Activated CD4-positive, alpha-beta memory T cell treated with anti-CD3 and anti-CD28 coated beads for 36 hours (primary cell): Measurements from ENCODE around the gene TMEM52. TPM values are rescaled to one million over a fixed set of nuclear protein-coding genes. Genes with fewer than 3 reads are reported as not detected.

Experiments
- CTCF ChIA-PET: fragments of 350-600 bp; sonication (Branson Sonifier 250); formaldehyde crosslinking; loops from one replicate; lab custom pipeline; 2021; ENCODE audit warnings: antibody characterized with exemption, inconsistent platforms; lab: Charles Lee
- POLR2A ChIA-PET: fragments of 350-600 bp; sonication (Branson Sonifier 250); formaldehyde crosslinking; loops from one replicate; lab custom pipeline; 2021; ENCODE audit warnings: antibody characterized with exemption; lab: Charles Lee
- DNase-seq: peaks from one replicate; pipeline ENCODE4 v3.0.0-alpha.2; 2020
- H3K27ac Mint-ChIP-seq: one replicate; pipeline ENCODE4 v1.8.0; 2021; ENCODE audit warnings: mixed read lengths
- H3K27me3 Mint-ChIP-seq: one replicate; pipeline ENCODE4 v1.8.0; 2021; ENCODE audit warnings: mixed read lengths
- H3K36me3 Mint-ChIP-seq: one replicate; pipeline ENCODE4 v1.8.0; 2021; ENCODE audit warnings: mixed read lengths
- H3K4me1 Mint-ChIP-seq: one replicate; pipeline ENCODE4 v1.8.0; 2021; ENCODE audit warnings: low read depth, mixed read lengths
- H3K4me3 Mint-ChIP-seq: one replicate; pipeline ENCODE4 v1.8.0; 2021; ENCODE audit warnings: mild to moderate bottlenecking, mixed read lengths
- H3K9me3 Mint-ChIP-seq: one replicate; pipeline ENCODE4 v1.8.0; 2021; ENCODE audit warnings: mixed read lengths
- intact Hi-C: fragments of 100-400 bp; cut with micrococcal nuclease; formaldehyde crosslinking; loops from one replicate; pipeline ENCODE4 v1.15.1; 2023
- total RNA-seq, 2 experiments: library from RNA; stranded (reverse); gene quantifications; one replicate each; pipeline ENCODE4 v1.2.3, GENCODE V29; 2021

Gene TMEM52
- total RNA-seq, 2 experiments from 2014 or later: 0.33 to 0.34 TPM

DNA sequence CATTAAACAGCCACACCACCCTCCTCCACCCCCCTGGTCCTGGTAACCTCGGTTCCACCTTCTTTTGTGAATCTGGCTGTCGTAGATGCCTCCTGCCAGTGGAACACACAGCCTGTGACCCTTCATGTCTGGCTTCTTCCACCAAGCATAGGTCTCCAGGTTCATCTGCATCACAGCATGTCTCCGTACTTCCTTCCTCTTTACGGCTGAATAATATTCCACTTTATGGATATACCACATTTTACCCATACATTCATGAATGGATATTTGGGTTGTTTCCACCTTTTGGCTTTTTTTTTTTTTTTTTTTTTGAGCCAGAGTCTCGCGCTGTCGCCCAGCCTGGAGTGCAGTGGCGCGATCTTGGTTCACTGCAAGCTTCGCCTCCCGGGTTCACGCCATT, 15.9 kb downstream of the TMEM52 start:
- ChIA-PET CTCF (no interaction called here), POLR2A (no interaction called here)
- no peaks in the 10 kb centered on the region for H3K9me3 Mint-ChIP-seq
- H3K36me3 Mint-ChIP-seq: no peaks in the 10 kb centered on the region
- no peak overlapping the region for H3K4me3 Mint-ChIP-seq
- intact Hi-C loops: no loop called here
- H3K27me3 Mint-ChIP-seq: no peaks in the 10 kb centered on the region
- no peak overlapping the region for H3K27ac Mint-ChIP-seq
- peaks cover 4% of the 10 kb centered on the region for H3K4me1 Mint-ChIP-seq
- no peak for DNase-seq

DNA sequence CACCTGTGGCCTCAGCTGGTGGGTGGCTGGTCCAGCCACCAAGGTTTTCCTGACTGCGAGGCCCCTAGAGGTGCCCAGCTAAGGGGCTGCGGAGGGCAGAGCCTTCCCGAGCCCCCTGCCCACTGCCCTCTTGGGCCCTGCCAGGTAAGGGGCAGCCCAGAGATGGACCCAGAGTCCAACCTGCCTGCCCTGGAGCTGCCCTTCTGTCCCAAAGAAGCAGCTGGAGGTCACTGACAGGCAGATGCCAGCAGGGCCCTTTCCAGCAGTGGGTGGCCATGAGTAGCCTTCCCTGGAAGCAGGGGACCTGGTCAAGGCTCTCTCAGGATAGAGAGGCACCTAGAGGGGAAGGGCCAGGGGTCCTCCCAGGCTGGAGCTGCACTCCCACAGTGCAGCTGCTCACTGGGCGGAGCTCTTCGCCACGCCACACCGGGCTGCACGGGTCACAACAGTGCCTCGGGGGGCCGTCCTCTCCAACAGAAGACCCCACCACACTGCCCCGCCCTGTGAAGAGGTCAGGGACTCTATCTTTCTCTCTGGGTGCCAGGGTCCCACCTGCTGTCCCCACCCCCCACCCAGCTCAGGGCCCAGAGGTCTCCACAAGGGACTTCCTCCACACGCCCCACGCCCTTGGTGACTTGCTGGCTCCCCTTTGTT, 17.3 kb downstream of the TMEM52 start:
- H3K9me3 Mint-ChIP-seq: no peaks in the 10 kb centered on the region
- no peak overlapping the region for H3K27ac Mint-ChIP-seq
- ChIA-PET CTCF (interaction anchor here (0.6 kb wide), 1 partner anchor 21 kb away, joined by 3 read pairs; no protein-coding TSS in a partner anchor), POLR2A (no interaction called here)
- no peaks in the 10 kb centered on the region for H3K36me3 Mint-ChIP-seq
- H3K4me1 Mint-ChIP-seq: peaks cover 4% of the 10 kb centered on the region
- intact Hi-C loops: no loop called here
- H3K27me3 Mint-ChIP-seq: no peaks in the 10 kb centered on the region
- H3K4me3 Mint-ChIP-seq: no peak overlapping the region
- DNase-seq: no peak

- intact Hi-C loops: no loop called here
- H3K27ac Mint-ChIP-seq: no peak overlapping the region
- CTCF ChIA-PET: interaction anchor here (0.6 kb wide), 2 partner anchors 20 to 144 kb away, joined by 3 read pairs; no protein-coding TSS in a partner anchor
- no peak overlapping the region for H3K4me3 Mint-ChIP-seq
- peaks cover 1% of the 10 kb centered on the region for H3K4me1 Mint-ChIP-seq
- H3K9me3 Mint-ChIP-seq: no peaks in the 10 kb centered on the region
- no peaks in the 10 kb centered on the region for H3K36me3 Mint-ChIP-seq
- POLR2A ChIA-PET: no interaction called here
- H3K27me3 Mint-ChIP-seq: no peaks in the 10 kb centered on the region
- DNase-seq: no peak
These were observed 18.0 kb downstream of the TMEM52 start for GRCh38 chr1:1900883-1901640.

DNA sequence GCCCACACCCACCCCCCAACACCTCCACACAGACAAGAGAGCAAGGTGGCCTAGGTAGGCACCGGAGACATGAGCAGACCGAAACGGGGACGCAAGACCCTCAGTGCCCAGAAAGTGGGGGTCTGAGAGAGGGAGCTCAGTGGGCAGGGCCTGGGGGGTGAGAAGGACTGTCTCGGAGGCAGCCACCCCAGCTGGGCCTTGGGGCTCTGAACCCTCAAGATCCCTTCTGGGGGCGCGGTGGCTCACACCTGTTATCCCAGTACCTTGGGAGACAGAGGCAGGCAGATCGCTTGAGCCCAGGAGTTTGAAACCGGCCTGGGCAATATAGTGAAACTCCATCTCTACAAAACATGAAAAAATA, 19.1 kb downstream of the TMEM52 start:
- Mint-ChIP-seq H3K4me3 (no peak overlapping the region), H3K9me3 (no peaks in the 10 kb centered on the region), H3K27me3 (no peaks in the 10 kb centered on the region), H3K36me3 (no peaks in the 10 kb centered on the region), H3K4me1 (peaks cover 5% of the 10 kb centered on the region), H3K27ac (no peak overlapping the region)
- intact Hi-C loops: no loop called here
- ChIA-PET POLR2A (interaction anchor here (1.0 kb wide), 1 partner anchor 11 kb away, joined by 3 read pairs; no protein-coding TSS in a partner anchor), CTCF (interaction anchor here (4.1 kb wide), 1 partner anchor 7 kb away, joined by 39 read pairs; no protein-coding TSS in a partner anchor)
- DNase-seq: no peak

DNA sequence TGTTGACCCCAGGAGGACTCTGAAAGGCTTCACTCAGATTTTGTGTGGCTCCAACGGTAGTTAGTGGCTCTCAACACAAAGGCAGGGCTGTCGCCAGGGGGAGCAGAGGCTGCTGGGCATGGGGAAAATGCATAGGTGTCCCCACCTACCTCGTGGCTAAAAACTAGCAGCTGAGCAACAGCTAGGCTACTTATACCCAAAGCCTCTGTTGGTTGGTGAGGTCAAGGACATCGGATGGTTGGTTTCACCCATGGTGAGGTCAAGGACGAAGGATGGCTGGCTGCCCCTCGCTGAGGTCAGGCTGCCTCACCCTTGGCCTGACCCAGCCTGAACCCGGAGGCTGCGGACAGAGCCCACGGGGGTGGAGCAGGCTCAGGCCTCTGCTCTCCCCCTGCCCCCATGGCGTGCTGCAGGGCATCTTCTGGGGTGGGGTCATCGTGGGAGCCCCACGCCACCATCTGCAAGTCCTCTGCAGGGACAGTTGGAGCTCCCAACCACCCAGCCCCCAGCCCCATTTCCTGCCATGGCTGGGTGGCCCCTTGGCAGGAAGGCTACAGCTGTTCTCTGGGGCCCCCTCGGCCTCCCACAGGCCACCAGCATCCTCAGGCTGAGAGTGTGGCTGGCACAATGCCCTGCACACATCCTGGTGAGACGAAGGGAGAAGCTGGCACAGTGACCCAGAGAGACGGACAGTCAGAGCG, 19.7 kb downstream of the TMEM52 start:
- no peaks in the 10 kb centered on the region for H3K9me3 Mint-ChIP-seq

GRCh38 chr1:1898246-1898933, 20.7 kb downstream of the TMEM52 start:
- ChIA-PET CTCF (interaction anchor here (1.3 to 4.1 kb wide), 3 partner anchors 9 to 146 kb away, joined by 3 to 39 read pairs (median 4); no protein-coding TSS in a partner anchor), POLR2A (no interaction called here)
- no peaks in the 10 kb centered on the region for H3K36me3 Mint-ChIP-seq
- DNase-seq: no peak
- intact Hi-C loops: no loop called here
- no peak overlapping the region for H3K27ac Mint-ChIP-seq
- no peaks in the 10 kb centered on the region for H3K27me3 Mint-ChIP-seq
- H3K4me3 Mint-ChIP-seq: no peak overlapping the region
- peaks cover 14% of the 10 kb centered on the region for H3K4me1 Mint-ChIP-seq
- no peaks in the 10 kb centered on the region for H3K9me3 Mint-ChIP-seq

More for the DNA sequence above, 19.7 kb downstream of the TMEM52 start:
- Mint-ChIP-seq H3K4me1 (peaks cover 10% of the 10 kb centered on the region), H3K4me3 (no peak overlapping the region), H3K27me3 (no peaks in the 10 kb centered on the region), H3K27ac (no peak overlapping the region), H3K36me3 (no peaks in the 10 kb centered on the region)
- intact Hi-C loops: no loop called here
- CTCF ChIA-PET: interaction anchor here (1.3 to 4.1 kb wide), 3 partner anchors 8 to 145 kb away, joined by 3 to 39 read pairs (median 4); no protein-coding TSS in a partner anchor
- POLR2A ChIA-PET: interaction anchor here (1.0 kb wide), 1 partner anchor 11 kb away, joined by 3 read pairs; no protein-coding TSS in a partner anchor
- DNase-seq: no peak

DNA sequence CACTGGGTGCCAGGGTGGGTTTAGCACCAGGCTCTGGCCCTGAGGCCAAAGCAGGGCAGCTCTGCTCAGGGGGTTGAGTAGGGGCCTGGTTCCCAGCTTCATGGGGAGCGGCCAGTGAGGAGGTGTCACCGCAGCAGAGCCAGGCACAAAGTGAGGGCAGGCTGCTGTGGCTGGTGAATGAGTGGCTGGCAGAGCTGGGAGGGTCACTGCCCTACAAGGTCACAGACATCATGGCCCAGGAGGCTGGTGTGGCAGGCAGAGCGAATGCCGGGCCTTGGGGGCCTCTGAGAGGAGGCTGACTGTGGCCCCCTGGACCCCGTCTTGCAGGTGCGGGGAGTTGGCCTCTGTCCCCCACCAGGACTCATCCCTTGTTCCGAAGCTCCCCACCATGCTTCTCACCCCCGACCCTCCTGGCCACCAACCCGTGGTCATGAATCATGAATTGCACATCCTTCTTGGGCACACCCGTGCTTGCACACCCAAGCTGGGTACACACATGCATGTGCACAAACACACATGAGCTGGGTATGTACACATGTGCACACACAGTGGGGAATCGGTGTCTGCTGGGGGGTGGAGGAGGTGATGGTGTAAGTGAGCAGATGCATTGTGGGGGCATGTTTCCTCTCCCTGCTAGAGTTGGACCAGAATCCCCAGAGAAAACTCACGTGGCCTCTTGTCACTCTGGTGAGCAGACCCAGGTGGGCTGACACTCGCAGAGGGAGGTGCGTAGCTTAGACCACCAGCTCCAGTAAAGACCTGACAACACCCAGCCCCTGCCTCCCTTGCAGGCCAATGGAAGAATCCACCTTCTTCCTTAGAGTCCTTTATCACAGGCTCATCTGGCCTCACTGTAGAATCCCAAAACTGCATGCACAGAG, 23.4 kb downstream of the TMEM52 start:
- intact Hi-C loops: no loop called here
- no peaks in the 10 kb centered on the region for H3K9me3 Mint-ChIP-seq
- H3K27ac Mint-ChIP-seq: no peak overlapping the region
- H3K4me1 Mint-ChIP-seq: peaks cover 22% of the 10 kb centered on the region
- no peak overlapping the region for H3K4me3 Mint-ChIP-seq
- ChIA-PET POLR2A (no interaction called here), CTCF (interaction anchor here (1.4 to 2.1 kb wide), 2 partner anchors 10 to 13 kb away, joined by 5 to 12 read pairs; no protein-coding TSS in a partner anchor)
- no peaks in the 10 kb centered on the region for H3K27me3 Mint-ChIP-seq
- H3K36me3 Mint-ChIP-seq: no peaks in the 10 kb centered on the region
- DNase-seq: no peak

- Mint-ChIP-seq H3K4me3 (no peak overlapping the region), H3K4me1 (peaks cover 22% of the 10 kb centered on the region), H3K36me3 (no peaks in the 10 kb centered on the region), H3K27ac (no peak overlapping the region), H3K9me3 (no peaks in the 10 kb centered on the region), H3K27me3 (no peaks in the 10 kb centered on the region)
- CTCF ChIA-PET: interaction anchor here (1.4 to 2.1 kb wide), 2 partner anchors 11 to 14 kb away, joined by 5 to 12 read pairs; no protein-coding TSS in a partner anchor
- intact Hi-C loops: no loop called here
- no peak for DNase-seq
- POLR2A ChIA-PET: interaction anchor here (0.5 kb wide), 1 partner anchor 55 kb away, joined by 3 read pairs; no protein-coding TSS in a partner anchor
These were observed 24.0 kb downstream of the TMEM52 start for GRCh38 chr1:1895060-1895418.

- H3K4me3 Mint-ChIP-seq: no peak overlapping the region
- H3K9me3 Mint-ChIP-seq: no peaks in the 10 kb centered on the region
- ChIA-PET POLR2A (interaction anchor here (0.5 kb wide), 1 partner anchor 54 kb away, joined by 3 read pairs; no protein-coding TSS in a partner anchor), CTCF (interaction anchor here (1.4 to 2.1 kb wide), 2 partner anchors 11 to 14 kb away, joined by 5 to 12 read pairs; no protein-coding TSS in a partner anchor)
- no peaks in the 10 kb centered on the region for H3K27me3 Mint-ChIP-seq
- H3K4me1 Mint-ChIP-seq: peaks cover 22% of the 10 kb centered on the region
- H3K27ac Mint-ChIP-seq: no peak overlapping the region
- DNase-seq: no peak
- H3K36me3 Mint-ChIP-seq: no peaks in the 10 kb centered on the region
- intact Hi-C loops: no loop called here
These were observed 24.6 kb downstream of the TMEM52 start for GRCh38 chr1:1894354-1895059.

DNA sequence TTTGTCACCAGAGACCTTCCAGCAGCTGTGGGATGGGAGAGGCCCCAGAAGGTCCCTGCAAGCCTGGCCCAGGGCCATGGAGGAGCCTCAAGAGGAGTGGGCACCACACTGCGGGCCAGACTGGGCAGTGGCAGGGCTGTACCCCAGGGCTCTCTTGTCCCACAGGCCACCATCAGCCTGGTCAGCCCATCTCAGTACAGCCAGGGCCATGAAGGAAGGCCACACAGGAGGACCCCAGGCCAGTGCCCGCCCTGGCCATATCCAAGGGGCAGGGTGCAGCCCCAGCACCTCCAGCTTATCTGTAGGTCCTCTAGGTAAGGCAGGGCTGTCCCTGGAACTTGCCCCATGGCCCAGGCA, 25.1 kb downstream of the TMEM52 start:
- Mint-ChIP-seq H3K4me1 (peaks cover 25% of the 10 kb centered on the region), H3K4me3 (no peak overlapping the region), H3K27me3 (no peaks in the 10 kb centered on the region), H3K9me3 (no peaks in the 10 kb centered on the region), H3K36me3 (no peaks in the 10 kb centered on the region), H3K27ac (no peak overlapping the region)
- intact Hi-C loops: no loop called here
- POLR2A ChIA-PET: no interaction called here
- no peak for DNase-seq
- CTCF ChIA-PET: interaction anchor here (2.1 kb wide), 1 partner anchor 12 kb away, joined by 12 read pairs; no protein-coding TSS in a partner anchor
